Stimulated activated CD8-positive, alpha-beta memory T cell treated with anti-CD3 and anti-CD28 coated beads, Interleukin-4, amount 100 ng/mL, for 4 hours (primary cell): ENCODE results near the gene NPFFR1.
"Not testable (repeated sequence)": the region's sequence is repeated elsewhere in the genome, so short reads cannot be mapped to it uniquely, and the experiment has no call there.

Experiments used
- DNase-seq, 2 donors: peaks; one replicate each; pipeline ENCODE4 v3.0.0-alpha.2; 2020; ENCODE audit warnings: low read depth in 2 of 2, low spot score in 1 of 2

Gene NPFFR1

DNA sequence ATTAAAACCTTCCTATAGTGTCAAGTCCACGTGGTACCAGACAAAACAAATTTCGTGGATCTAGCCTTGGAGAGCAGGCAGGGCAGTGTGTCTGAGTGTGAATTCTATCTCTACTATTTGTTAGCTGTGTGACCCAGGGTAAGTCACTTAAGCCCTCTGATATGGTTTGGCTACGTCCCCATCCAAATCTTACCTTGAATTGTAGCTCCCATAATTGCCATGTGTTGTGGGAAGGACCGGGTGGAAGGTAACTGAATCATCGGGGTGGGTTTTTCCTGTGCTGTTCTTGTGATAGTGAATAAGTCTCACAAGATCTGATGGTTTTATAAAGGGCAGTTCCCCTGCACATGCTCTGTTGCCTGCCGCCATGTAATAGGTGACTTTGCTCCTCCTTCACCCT lies 2.8 kb upstream of the NPFFR1 start:
- DNase-seq, result no peak

DNA sequence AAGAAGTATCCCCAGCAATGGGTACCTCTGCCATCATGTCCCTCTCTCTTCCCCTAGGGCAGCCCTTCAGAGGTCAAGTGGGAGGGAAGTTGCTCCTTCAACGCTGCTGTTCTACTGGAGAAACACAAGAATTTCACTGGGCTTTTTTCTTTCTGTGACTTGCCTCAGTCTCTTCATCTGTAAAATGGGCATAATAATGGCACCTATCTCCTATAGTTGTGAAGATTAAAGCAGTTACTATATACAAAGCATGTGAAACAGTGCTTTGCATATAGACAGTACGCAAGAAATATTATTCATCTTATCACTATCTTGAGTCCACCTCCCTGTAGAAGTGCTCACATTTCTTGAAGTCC lies 1.6 kb upstream of the NPFFR1 start:
- no peak for DNase-seq

DNA sequence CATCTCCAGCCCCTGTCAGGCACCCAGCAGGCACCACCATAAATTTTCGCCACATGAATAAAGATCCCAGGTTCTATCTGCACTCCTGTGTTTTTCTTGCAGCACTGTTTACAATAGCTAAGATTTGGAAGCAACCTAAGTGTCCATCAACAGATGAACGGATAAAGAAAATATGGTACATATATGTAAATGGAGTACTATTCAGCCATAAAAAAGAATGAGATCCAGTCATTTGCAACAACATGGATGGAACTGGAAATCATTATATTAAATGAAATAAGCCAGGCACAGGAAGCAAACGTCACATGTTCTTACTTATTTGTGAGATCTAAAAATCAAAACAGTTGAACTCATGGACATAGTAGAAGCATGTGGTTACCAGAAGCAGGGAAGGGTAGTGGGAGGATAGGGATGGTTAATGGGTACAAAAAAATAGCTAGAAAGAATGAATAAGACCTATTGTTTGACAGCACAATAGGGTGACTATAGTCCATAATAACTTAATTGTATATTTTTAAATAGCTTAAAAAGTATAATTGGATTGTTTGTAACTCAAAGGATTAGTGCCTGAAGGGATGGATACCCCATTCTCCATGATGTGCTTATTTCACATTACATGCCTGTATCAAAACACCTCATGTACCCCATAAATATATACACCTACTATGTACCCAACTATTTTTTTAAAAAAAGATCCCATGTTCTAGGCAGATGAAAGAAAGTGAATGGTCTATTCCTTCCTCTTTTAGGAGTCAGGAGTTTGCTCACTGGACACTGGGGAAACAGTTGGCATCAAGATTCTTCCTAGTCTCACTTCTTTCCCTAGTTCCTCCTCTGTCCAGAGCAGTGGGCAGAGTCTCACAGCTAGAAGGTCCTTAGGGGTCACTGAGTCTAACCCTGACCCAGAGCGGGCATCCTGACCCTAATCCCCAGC lies 1.0 kb upstream of the NPFFR1 start:
- DNase-seq, result no peak

DNA sequence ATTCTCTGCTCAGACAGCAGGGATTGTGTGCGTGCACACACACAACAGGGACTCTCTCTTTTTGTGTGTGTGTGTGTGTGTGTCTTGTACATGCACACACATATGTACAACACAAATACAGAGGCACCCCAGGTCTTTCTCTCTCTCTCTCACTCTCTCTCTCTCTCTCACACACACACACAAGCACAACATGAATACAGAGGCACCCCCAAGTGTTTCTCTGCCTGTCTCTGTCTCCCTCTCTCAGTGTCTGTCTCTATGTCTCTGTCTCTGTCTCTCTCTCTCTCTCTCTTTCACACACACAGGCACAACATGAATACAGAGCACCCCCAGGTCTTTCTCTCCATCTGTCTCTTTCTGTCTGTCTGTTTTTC lies 746 bp downstream of the NPFFR1 start:
- no peak for DNase-seq

DNA sequence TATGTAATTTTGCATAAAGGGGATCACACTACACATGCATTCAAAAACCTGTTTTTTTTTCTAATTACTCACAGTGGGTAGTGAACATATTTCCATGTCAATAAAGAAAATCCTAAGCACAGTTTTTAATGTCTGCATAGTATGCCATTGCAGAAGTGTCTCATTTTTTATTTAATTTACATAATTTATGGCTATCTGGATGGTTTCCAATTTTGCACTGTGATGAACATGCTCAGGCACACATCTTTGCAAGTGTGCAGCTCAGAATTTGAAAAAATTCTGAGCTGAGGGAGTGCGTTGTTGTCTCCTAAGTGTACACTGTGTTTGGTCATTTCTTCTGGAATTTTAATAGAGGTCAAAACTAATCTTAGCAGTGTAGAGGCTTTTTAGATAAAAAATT lies 2.2 kb downstream of the NPFFR1 start:
- DNase-seq, result no peak

DNA sequence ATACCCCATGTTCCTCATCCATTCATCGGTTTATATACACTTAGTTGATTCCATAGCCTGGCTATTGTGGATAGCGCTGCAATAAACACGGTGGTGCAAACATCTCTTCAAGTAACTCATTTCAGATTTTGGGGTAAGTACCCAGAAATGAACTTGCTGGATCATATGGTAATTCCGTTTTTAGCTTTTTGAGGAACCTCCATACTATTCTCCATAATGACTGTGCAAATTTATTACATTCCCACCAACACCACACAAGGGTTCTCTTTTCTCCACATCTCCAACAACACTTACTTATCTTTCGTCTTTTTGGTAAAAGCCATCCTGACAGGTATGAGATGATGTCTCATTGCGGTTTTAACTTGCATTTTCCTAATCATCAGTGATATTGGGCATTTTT lies 3.7 kb downstream of the NPFFR1 start:
- DNase-seq, result no peak

DNA sequence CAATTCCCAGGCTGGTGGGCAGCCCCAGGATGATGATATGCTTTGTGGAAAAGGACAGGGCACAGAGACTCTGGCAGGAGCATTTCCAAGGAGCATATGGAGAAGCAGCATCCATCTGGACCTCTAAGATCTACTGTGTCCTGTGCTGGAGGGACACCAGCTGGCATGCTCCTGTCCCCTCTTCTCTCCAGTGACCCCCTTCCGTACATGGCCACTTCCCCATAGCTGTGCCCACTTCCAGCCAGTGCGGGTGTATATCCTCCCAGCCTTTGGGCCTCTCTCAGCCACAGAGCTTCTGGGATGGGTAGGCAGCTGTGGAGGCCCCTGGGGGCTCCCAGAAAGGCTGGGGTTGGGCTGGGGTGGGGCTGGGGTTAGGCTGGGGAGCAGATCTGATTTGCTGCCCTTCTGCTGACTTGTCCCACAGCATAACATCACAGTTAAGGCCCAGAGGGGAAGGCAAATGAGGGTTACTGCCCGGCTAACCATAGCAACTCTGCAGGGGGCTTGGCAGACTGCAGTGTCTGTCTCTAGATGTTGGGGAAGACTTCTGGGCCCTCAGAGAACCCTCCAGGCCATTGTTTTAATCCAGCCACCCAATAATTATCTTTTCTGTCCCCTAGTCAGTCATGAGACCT lies 6.3 kb downstream of the NPFFR1 start:
- no peak for DNase-seq

DNA sequence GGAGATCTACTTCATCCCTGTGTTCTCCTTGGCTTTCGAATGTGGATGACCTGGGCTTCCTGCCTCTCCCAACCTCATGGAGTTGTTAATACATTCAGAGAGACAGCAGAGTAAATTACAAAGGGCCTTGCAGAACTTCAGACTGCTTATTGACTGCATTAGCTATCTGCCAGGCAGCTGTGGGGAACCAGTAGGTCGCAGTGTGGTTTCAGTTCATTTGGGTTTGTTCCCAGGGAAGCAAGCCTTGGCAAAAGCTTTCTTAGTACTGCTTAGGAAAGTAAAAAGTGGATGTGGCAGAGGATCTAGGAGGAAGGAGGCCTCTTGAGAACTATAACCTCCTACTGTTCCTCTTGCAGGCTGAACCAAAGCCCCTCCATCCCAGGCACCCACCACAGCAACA lies 9.2 kb downstream of the NPFFR1 start:
- no peak for DNase-seq

DNA sequence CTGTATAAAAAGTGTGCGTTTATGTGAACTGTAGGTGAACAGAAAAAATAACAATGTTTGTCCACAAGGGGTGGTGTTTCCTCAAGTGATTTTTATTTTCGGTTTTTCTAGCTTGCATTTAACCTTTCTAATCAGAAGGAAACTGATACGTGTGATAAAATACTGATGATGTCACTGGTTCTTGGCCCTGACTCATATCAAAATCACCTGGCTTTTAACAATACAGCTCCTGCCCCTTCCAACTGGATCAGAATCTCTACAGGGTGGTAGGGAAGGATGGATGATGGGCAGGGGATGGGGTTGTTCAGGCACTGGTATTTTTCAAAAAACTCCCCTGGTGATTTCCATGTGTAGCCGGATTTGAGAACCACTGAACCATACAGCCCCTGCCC lies 10.9 kb downstream of the NPFFR1 start:
- DNase-seq, result no peak

DNA sequence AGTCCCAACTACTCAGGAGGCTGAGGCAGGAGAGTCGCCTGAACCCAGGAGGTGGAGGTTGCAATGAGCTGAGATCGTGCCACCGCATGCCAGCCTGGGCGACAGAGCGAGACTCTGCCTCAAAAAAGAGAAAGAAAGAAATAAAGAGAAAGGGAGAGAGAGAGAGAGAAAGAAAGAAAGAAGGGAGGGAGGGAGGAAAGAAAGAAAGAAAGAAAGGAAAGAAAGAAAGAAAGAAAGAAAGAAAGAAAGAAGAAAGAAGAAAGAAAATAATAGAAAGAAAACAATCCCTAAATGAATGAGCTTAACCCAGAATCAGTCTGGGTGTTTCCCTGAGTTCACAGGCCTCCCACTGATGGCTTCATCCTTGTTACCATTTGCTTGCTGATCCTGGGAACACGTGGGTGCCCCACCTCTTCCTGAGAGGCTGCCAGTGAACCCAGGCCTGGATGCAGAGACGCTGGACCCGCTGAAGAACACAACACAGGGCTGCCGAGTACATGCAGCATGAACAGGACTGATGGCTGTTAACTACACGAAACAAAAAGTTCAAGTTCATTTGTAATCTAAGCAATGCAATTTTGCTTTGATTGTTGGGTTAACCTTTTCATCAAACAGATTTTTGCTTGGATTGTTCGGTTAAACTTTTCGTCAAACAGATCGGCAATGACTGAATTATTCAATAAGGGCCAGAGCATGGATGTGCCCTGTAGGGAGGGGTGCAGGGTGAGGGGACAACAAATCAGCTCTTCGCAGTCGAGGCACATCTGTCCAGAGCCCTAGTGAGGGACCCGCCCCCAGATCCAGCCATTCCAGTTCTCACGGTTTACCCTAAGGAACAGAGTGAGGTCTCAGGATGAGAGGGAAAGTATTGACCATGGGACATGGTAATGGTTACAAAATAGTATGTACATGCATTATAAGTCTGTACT lies 11.5 kb downstream of the NPFFR1 start:
- DNase-seq, result no peak

DNA sequence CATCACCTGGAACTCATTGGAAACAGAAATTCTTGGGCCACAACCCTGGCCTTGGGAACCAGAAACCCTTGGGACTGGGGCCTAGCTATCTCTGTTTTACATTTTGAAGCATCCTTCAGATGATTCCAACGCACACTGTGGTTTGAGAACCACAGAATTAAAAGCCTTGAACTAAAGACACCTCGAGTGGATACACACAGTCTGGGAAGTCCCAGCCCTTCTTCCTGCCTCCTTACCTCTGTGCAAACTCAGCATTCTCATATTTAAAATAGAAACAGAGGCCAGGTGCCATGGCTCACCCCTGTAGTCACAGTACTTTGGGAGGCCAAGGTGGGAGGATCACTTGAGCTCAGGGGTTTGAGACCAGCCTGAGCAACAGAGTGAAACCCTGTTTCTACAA lies 12.9 kb downstream of the NPFFR1 start:
- no peak for DNase-seq

DNA sequence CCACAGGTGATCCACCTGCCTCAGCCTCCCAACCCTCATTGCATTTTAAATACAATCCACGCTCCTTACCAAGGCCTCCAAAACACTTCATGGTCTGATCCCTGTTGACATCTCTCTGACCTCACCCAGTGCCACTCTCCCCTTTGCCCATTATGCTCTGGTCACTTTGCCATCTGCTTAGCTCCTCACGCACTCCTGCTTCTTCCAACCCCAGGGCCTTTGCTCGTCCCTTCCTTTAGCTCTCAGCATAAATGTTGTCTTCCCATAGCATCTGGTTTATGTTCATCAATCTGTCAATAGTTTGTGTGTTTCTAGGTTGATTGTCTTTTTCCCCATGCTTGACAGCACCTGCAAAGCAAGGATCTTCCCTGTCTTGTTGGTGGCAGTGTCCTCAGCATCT lies 14.1 kb downstream of the NPFFR1 start:
- no peak for DNase-seq

DNA sequence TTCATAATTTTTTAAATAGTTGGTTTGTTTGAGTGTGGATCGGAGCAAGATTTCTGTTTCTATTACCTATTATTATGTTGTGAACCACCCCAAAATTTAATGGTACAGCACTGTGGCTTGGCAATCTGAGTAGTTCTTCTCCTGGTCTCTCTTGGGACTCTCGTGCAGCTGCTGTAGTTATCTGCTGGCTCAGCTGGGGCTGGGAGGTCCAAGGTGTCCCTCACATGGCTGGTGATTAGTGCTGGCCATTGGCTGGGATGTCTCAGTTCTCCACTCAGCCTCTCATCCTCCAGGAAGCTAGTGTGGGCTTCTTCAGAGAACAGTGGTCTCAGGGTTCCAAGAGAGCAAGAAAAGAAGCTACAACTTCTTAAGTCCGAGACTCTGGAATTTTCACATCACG lies 15.4 kb downstream of the NPFFR1 start:
- DNase-seq, result no peak

DNA sequence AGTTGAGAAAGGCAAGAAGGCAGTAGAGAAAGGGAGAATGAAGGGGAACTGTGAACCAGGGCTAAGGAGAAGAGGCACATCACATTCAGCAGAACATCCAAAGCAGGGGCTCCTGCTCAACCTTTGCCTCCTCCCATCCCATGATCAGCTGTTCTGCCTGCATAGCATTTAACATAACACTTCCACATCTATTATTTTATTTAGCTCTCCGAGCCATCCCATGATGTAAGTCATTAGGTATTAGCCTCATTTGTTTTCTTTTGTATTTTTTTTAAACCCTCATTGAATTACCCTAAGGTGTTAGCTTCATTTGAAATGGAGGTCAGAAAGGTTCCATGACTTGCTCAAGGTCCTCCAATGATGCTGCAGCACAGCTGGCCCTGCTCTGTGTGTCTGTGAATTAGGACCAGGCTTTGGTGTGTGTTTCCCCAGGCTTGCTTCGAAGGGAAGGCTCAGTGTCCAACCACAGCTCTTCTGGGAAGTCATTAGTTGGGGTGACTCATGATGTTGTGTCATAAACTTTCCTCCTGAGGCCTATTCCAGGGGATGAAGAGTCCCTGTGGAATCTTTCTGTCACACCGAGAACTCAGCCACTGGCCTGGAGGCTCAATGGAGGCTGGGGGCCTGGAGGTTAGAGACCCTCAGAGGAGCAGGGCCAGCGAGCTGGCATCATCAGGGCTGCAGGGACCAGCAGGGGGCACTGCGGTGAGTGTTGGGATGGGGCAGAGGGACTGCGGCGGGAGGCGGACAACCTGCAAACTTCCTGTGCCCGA lies 16.5 kb downstream of the NPFFR1 start:
- DNase-seq, result no peak

DNA sequence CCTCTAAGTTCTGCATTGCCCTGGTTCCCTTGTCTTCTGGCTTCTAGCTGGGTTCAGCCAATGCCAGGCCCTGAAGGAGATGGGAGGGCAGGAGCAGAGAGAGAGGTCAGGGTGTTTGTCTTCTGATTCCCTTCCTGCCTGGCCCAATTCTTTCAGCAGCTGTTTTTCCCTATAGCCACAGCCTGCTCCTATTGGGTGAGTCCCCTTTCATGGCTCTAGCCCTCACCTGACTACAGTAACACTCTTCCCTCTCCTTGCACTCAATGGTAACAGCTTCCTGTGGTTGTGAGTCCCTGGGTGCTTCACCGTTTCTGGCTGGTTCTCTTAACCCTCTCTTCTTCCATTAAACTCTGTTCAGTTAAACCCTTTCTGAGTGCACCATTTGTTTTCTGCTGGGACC lies 17.1 kb downstream of the NPFFR1 start:
- no peak for DNase-seq

DNA sequence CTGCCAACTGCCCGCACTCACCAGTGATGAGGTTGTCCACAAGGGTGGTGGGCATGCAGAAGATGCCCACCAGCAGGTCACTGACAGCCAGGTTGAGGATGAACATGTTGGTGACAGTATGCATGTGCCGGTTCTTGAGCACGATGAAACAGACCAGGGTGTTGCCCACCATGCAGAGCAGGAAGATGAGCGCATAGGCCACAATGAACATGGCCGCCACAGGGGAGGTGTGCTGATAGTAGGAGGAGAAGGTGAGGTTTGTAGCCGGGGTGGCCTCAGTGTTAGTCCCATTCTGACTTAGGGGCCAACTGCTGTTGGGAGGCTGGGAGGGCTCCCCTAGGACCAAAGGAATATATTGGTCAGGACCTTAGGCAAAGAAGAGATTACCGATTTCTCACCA lies 17.7 kb downstream of the NPFFR1 start:
- no peak for DNase-seq

DNA sequence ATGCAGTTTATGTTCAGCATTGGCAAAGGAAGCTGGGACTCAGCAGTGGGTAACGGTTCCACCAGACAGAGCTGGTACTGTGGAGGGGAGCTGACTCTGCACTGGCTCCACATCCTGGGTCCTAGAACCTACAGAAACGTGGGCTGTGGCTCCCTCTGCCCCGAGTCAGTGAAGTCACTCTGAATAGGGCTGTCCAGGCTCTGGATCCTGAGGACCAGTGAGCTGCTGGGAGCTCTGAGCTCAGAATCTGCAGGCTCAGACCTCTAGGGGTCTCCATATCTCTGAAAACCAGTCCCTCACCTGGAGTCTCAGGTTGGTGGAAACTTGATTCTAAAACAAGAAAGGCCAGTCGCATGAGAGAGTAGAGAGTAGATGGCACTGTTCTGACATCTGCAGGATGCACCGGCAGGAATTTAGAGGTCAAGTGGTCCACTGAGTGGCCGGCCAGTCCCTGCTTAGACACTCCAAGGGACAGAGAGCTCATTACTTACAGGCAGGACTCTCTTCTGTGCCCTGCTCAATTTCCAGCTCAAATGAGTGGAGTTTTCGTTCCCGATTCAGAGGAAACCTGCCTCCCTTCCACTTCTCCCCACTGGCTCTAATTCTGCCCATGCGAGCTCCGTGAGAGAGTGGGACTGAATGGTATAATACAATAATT lies 18.6 kb downstream of the NPFFR1 start:
- no peak for DNase-seq

DNA sequence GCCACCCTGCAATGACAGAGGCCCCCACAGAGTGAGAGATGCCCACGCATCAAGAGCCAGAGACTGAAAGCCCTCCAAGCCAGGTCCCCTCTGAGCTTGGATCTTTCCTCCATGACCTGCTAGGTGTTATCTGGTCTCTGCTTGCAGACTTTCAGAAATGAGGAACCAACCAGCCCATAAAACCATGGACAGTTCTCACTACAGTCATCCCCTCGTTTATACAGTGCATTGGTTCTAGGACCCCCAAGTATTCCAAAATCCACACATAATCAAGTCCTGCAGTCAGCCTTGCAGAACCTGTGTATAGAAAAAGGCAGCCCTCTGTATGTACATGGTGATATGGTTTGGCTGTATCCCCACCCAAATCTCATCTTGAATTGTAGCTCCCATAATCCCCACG lies 23.1 kb downstream of the NPFFR1 start:
- DNase-seq, result no peak

DNA sequence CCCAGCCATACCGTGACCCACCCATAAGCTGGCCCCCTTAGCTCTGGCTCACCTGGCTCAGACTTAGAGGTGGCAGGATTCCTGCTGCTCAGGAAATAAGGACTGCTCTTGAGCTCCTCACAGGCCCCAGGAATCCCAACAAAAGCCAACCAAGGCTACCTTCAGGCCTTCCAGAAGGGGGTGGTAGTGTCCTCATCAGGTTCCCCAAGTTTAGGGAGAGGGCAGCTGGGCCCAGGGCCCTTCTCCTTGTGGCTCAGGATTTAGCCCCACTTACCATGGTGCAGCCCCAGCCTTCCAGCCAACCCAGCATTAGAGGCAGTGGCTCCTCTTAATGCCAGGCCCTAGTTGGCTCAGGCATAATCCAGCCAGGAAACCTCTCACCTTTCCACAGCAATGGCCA lies 23.5 kb downstream of the NPFFR1 start:
- DNase-seq, result no peak

DNA sequence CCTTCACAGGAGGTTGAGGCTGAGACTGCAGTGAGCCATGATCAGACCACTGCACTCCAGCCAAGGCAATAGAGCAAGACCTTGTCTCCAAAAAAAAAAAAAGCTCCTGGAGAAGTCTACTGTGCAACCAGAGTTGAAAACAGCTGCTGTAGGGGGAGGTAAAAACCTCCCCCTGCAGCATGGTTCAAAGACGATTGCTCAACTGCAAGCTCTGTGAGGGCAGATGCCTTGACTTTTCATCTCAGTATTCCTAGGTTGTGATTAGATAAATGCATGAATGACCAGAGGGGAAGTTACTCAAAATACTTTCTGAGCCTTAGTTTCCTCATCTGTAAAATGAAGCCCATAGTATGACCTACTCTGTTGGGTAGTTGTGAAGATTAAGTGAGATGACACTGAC lies 25.6 kb downstream of the NPFFR1 start:
- DNase-seq, result no peak

DNA sequence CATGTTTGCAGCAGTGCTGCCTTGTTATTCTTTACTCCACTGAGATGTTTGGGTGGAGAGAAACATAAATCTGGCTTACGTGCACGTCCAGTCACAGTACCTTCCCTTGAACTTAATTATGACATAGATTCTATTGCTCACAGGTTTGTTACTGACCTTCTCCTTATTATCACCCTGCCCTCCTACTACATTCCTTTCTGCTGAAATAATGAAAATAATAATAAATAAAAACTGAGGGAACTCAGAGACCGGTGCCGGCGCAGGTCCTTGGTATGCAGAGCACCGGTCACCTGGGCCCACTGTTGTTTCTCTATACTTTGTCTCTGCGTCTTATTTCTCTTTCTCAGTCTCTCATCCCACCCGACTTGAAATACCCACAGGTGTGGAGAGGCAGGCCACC lies 26.0 kb downstream of the NPFFR1 start:
- DNase-seq, result not testable (repeated sequence)
